ENCODE measurements around the gene RALGAPA2. TPM values are rescaled to one million over a fixed set of nuclear protein-coding genes. Genes with fewer than 3 reads are reported as not detected.

The RALGAPA2 gene
- total and polyA plus RNA-seq, 2 of the 13 experiments (the other 11 are each of a cell fraction or from before 2014, with no cell fraction given): 13.8 to 17.7 TPM

DNA sequence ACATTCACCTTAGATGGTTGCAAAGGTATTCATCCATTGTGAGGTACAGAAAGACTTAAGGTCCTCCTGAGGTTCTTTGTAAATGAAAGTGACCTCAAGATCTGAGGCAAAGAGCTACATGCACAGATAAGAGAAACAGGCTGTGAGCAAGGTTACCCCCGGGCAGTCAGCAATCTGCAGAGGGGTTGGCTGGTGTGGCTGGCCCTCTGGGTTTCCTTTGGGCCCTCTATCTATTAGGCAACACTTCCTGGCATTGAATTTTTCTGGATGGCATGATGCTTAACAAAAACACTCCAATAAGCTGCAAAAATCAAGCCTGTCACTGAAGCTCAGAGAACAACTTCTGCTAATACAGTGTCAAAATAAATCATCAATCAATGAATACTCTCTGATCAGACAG is 48.9 kb upstream of the RALGAPA2 start:
- DNase-seq (ENCODE audit: low spot score) (no peak), ATAC-seq (no peak), FAIRE-seq (no peak)
- CTCF ChIA-PET (ENCODE audit: low intra/inter-chr PET ratio, low total read pairs): no interaction called here
- H3K36me3 ChIP-seq (replicated peaks in 1 of 2; ENCODE audit: control insufficient read depth in 1 of 2, insufficient read depth in 2 of 2, low read length in 2 of 2): no peaks in the 10 kb centered on the region
- POLR2A ChIA-PET: no interaction called here
- H3K4me2 ChIP-seq (ENCODE audit: low read depth, low read length): no peak overlapping the region
- H3K9ac ChIP-seq (ENCODE audit: insufficient read depth, low read depth, low read length): no peak overlapping the region
- H3K79me2 ChIP-seq (ENCODE audit: insufficient read depth, low read length): no peaks in the 10 kb centered on the region
- H2AFZ ChIP-seq (ENCODE audit: low read length): no peak overlapping the region
- H4K20me1 ChIP-seq (ENCODE audit: insufficient read depth, low read length): no peaks in the 10 kb centered on the region
- H3K9me3 ChIP-seq (ENCODE audit: low read length): no peaks in the 10 kb centered on the region
- H3K4me1 ChIP-seq (ENCODE audit: insufficient read depth, low read length): peaks cover 28% of the 10 kb centered on the region
- WGBS (ENCODE audit: low lambda C conversion rate): 0% methylated on average over 1 of the region's 1 CpG
- no peak for TF ChIP-seq FOSL2 (CRISPR knock-in tag; IDR thresholded peaks at IDR 0.05)
- TF ChIP-seq, protein P1, sequence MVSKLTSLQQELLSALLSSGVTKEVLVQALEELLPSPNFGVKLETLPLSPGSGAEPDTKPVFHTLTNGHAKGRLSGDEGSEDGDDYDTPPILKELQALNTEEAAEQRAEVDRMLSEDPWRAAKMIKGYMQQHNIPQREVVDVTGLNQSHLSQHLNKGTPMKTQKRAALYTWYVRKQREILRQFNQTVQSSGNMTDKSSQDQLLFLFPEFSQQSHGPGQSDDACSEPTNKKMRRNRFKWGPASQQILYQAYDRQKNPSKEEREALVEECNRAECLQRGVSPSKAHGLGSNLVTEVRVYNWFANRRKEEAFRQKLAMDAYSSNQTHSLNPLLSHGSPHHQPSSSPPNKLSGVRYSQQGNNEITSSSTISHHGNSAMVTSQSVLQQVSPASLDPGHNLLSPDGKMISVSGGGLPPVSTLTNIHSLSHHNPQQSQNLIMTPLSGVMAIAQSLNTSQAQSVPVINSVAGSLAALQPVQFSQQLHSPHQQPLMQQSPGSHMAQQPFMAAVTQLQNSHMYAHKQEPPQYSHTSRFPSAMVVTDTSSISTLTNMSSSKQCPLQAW (CRISPR knock-in tag; IDR thresholded peaks at IDR 0.05): no peak
- TF ChIP-seq ZSCAN29 (CRISPR knock-in tag; conservative IDR thresholded peaks at IDR 0.05): no peak
- no peak for TF ChIP-seq SIX1 (CRISPR knock-in tag; IDR thresholded peaks at IDR 0.05; ENCODE audit: borderline replicate concordance)
- TF ChIP-seq, protein P2, sequence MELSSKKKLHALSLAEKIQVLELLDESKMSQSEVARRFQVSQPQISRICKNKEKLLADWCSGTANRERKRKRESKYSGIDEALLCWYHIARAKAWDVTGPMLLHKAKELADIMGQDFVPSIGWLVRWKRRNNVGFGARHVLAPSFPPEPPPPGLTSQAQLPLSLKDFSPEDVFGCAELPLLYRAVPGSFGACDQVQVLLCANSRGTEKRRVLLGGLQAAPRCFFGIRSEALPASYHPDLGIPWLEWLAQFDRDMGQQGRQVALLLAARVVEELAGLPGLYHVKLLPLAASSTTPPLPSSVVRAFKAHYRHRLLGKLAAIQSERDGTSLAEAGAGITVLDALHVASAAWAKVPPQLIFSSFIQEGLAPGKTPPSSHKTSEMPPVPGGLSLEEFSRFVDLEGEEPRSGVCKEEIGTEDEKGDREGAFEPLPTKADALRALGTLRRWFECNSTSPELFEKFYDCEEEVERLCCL (CRISPR knock-in tag; IDR thresholded peaks at IDR 0.05; ENCODE audit: borderline replicate concordance): no peak
- no peak for TF ChIP-seq XRCC5 (optimal IDR thresholded peaks at IDR 0.05; ENCODE audit: low read length)
- TF ChIP-seq PHF21A (CRISPR knock-in tag; IDR thresholded peaks at IDR 0.05): no peak
- TF ChIP-seq ZNF772 (CRISPR knock-in tag; IDR thresholded peaks at IDR 0.05): no peak
- no peak for TF ChIP-seq HNRNPLL (IDR thresholded peaks at IDR 0.05; ENCODE audit: low read depth, low read length, poor library complexity, severe bottlenecking)
- TF ChIP-seq, protein P3, sequence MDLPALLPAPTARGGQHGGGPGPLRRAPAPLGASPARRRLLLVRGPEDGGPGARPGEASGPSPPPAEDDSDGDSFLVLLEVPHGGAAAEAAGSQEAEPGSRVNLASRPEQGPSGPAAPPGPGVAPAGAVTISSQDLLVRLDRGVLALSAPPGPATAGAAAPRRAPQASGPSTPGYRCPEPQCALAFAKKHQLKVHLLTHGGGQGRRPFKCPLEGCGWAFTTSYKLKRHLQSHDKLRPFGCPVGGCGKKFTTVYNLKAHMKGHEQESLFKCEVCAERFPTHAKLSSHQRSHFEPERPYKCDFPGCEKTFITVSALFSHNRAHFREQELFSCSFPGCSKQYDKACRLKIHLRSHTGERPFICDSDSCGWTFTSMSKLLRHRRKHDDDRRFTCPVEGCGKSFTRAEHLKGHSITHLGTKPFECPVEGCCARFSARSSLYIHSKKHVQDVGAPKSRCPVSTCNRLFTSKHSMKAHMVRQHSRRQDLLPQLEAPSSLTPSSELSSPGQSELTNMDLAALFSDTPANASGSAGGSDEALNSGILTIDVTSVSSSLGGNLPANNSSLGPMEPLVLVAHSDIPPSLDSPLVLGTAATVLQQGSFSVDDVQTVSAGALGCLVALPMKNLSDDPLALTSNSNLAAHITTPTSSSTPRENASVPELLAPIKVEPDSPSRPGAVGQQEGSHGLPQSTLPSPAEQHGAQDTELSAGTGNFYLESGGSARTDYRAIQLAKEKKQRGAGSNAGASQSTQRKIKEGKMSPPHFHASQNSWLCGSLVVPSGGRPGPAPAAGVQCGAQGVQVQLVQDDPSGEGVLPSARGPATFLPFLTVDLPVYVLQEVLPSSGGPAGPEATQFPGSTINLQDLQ (CRISPR knock-in tag; IDR thresholded peaks at IDR 0.05): no peak
- TF ChIP-seq SNAI1 (CRISPR knock-in tag; IDR thresholded peaks at IDR 0.05; ENCODE audit: borderline replicate concordance): no peak
- no peak for TF ChIP-seq SP2 (CRISPR knock-in tag; IDR thresholded peaks at IDR 0.05)
- TF ChIP-seq, protein P4, sequence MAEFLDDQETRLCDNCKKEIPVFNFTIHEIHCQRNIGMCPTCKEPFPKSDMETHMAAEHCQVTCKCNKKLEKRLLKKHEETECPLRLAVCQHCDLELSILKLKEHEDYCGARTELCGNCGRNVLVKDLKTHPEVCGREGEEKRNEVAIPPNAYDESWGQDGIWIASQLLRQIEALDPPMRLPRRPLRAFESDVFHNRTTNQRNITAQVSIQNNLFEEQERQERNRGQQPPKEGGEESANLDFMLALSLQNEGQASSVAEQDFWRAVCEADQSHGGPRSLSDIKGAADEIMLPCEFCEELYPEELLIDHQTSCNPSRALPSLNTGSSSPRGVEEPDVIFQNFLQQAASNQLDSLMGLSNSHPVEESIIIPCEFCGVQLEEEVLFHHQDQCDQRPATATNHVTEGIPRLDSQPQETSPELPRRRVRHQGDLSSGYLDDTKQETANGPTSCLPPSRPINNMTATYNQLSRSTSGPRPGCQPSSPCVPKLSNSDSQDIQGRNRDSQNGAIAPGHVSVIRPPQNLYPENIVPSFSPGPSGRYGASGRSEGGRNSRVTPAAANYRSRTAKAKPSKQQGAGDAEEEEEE (CRISPR knock-in tag; IDR thresholded peaks at IDR 0.05; ENCODE audit: borderline replicate concordance): no peak
- TF ChIP-seq ZMYM3 (CRISPR knock-in tag; IDR thresholded peaks at IDR 0.05): no peak
- no peak for TF ChIP-seq ZKSCAN1 (IDR thresholded peaks at IDR 0.05; ENCODE audit: low read length)
- no peak for TF ChIP-seq DRAP1 (CRISPR knock-in tag; IDR thresholded peaks at IDR 0.05)
- TF ChIP-seq GATAD1 (CRISPR knock-in tag; IDR thresholded peaks at IDR 0.05): no peak
- no TSS peak for BruUV-seq (replicated peaks)
- in situ Hi-C loops (cut with HindIII; ENCODE audit: extremely low pct_ligation_motif_present, low pct_unique_long_range_greater_than_20kb): no loop called here
- intact Hi-C loops (cut with micrococcal nuclease; ENCODE audit: unreplicated experiment): no loop called here
- H3K4me3 ChIP-seq (replicated peaks in 1 of 3; ENCODE audit: insufficient read depth in 1 of 3, low read depth in 2 of 3, low read length in 3 of 3): no peak overlapping the region
- no peak overlapping the region for H3K27ac ChIP-seq (ENCODE audit: extremely low read length, insufficient read depth, low read length)
- H3K27me3 ChIP-seq (ENCODE audit: control insufficient read depth in 1 of 2, insufficient read depth in 2 of 2, low read length in 2 of 2): no peaks in the 10 kb centered on the region

Data from HepG2 (cell line).